Gastrocnemius medialis (tissue), 4 donors: Measurements from ENCODE around the gene METTL13. TPM values are rescaled to one million over a fixed set of nuclear protein-coding genes. Genes with fewer than 3 reads are reported as not detected.

ENCODE experiments used
- ATAC-seq, 2 donors: fragments of 150-250 bp; one replicate each; pipeline ENCODE4 v1.9.1; 2016
- DNase-seq, 2 donors: peaks; one replicate each; pipeline ENCODE4 v3.0.0-alpha.2; 2019
- H3K27ac ChIP-seq, 4 donors: fragments of 200-600 bp; sonication (generic); 1 replicate in 1 of 4; 2 replicates in 3 of 4; pipeline ENCODE4 v1.5.1; 2016 to 2018; ENCODE audit warnings: mild to moderate bottlenecking in 2 of 4, moderate library complexity in 1 of 4
- H3K27me3 ChIP-seq, 3 donors: fragments of 200-600 bp; sonication (generic) in 2 of 3; 1 replicate in 1 of 3; 2 replicates in 2 of 3; pipeline versions ENCODE4 v1.5.1 to v1.6.0; 2016 to 2019; ENCODE audit warnings: mild to moderate bottlenecking in 1 of 3, moderate library complexity in 1 of 3
- H3K36me3 ChIP-seq, 2 donors: fragments of 200-600 bp; sonication (generic) in 1 of 2; one replicate each; pipeline ENCODE4 v1.5.1; 2017 to 2018
- H3K4me1 ChIP-seq, 2 donors: fragments of 200-600 bp; sonication (generic) in 1 of 2; one replicate each; pipeline ENCODE4 v1.5.1; 2016 to 2017; ENCODE audit warnings: mild to moderate bottlenecking in 2 of 2
- H3K4me3 ChIP-seq, 4 donors: fragments of 200-600 bp; sonication (generic) in 3 of 4; 1 replicate in 1 of 4; 2 replicates in 3 of 4; pipeline ENCODE4 v1.5.1; 2016 to 2019; ENCODE audit warnings: mild to moderate bottlenecking in 2 of 4
- H3K9me3 ChIP-seq, 3 donors: fragments of 200-600 bp; sonication (generic) in 2 of 3; 1 replicate in 1 of 3; 2 replicates in 2 of 3; pipeline ENCODE4 v1.5.1; 2016 to 2019
- POLR2A ChIP-seq, 2 donors: fragments of 450-650 bp; IDR thresholded peaks; one replicate each; pipeline ENCODE4 v1.6.1; 2017; ENCODE audit warnings: antibody characterized with exemption in 2 of 2, mild to moderate bottlenecking in 2 of 2, moderate library complexity in 2 of 2
- in situ Hi-C, 4 donors: fragments of 200-750 bp; cut with MboI; loops; one replicate each; pipeline versions ENCODE4 v1.15.0 to v1.8.0; 2017; ENCODE audit warnings: low sequenced_read_pairs in 4 of 4
- intact Hi-C: fragments of 100-400 bp; cut with DNase I; formaldehyde crosslinking; loops from one replicate; pipeline ENCODE4 v1.15.1; 2023; ENCODE audit warnings: low total_unique reads
- total RNA-seq, 4 donors: library from RNA; depleted of rRNA; stranded (reverse); fragments of >200 nt; gene quantifications; one replicate each; pipeline versions ENCODE4 v1.1.0 to v1.2.3, GENCODE V29; 2016
- TF ChIP-seq, protein P1 (sequence below), 5 experiments: fragments of 450-650 bp in 3 of 5; fragments of 200-600 bp in 2 of 5; sonication (generic) in 2 of 5; IDR thresholded peaks in 4 of 5; conservative IDR thresholded peaks in 1 of 5; 1 replicate in 4 of 5; 2 replicates in 1 of 5; pipeline ENCODE4 v1.5.1; 2016 to 2019; ENCODE audit warnings: antibody characterized with exemption in 5 of 5, mild to moderate bottlenecking in 3 of 5, moderate library complexity in 3 of 5

METTL13 gene
- total RNA-seq, 4 donors from 2014 or later: 18.6 to 32.8 (median 23.5) TPM

DNA sequence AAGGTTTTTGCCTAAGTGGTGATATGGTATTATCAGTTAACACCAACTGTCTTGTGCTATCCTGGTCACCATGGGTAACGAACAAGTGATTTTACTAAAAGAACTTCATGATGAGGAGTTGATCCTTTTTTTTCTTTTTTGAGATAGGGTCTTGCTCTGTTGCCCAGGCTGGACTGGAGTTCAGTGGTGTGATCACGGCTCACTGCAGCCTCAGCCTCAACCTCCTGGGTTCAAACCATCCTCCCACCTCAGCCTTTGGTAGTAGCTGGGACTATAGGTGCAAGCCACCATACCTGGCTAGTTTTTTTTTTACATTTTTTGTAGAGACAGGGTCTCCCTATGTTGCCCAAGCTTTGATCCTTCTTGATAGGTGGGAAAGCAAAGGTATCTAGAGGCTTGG is 5.1 kb downstream of the METTL13 start:
- TF ChIP-seq, protein P1, sequence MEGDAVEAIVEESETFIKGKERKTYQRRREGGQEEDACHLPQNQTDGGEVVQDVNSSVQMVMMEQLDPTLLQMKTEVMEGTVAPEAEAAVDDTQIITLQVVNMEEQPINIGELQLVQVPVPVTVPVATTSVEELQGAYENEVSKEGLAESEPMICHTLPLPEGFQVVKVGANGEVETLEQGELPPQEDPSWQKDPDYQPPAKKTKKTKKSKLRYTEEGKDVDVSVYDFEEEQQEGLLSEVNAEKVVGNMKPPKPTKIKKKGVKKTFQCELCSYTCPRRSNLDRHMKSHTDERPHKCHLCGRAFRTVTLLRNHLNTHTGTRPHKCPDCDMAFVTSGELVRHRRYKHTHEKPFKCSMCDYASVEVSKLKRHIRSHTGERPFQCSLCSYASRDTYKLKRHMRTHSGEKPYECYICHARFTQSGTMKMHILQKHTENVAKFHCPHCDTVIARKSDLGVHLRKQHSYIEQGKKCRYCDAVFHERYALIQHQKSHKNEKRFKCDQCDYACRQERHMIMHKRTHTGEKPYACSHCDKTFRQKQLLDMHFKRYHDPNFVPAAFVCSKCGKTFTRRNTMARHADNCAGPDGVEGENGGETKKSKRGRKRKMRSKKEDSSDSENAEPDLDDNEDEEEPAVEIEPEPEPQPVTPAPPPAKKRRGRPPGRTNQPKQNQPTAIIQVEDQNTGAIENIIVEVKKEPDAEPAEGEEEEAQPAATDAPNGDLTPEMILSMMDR (IDR thresholded peaks at IDR 0.05 in 4 of 5, conservative IDR thresholded peaks at IDR 0.05 in 1 of 5): no peak
- TF ChIP-seq POLR2A (IDR thresholded peaks at IDR 0.05): no peak
- H3K27me3 ChIP-seq: no peaks in the 10 kb centered on the region
- H3K36me3 ChIP-seq: peaks cover 0 to 62% of the 10 kb centered on the region in 2 donors
- no peak overlapping the region for H3K27ac ChIP-seq
- no peak for DNase-seq
- in situ Hi-C loops (loop anchor here in 3 of 4 donors (25.0 kb wide), 2 partner anchors 651 to 751 kb away; partner anchors contain the start of genes SUCO (in 2 of the 3) and PIGC (in 1 of the 3)), intact Hi-C loops (no loop called here)
- no peak for ATAC-seq
- H3K4me3 ChIP-seq: no peak overlapping the region
- no peaks in the 10 kb centered on the region for H3K9me3 ChIP-seq
- H3K4me1 ChIP-seq: peaks cover 30 to 34% of the 10 kb centered on the region in 2 donors

DNA sequence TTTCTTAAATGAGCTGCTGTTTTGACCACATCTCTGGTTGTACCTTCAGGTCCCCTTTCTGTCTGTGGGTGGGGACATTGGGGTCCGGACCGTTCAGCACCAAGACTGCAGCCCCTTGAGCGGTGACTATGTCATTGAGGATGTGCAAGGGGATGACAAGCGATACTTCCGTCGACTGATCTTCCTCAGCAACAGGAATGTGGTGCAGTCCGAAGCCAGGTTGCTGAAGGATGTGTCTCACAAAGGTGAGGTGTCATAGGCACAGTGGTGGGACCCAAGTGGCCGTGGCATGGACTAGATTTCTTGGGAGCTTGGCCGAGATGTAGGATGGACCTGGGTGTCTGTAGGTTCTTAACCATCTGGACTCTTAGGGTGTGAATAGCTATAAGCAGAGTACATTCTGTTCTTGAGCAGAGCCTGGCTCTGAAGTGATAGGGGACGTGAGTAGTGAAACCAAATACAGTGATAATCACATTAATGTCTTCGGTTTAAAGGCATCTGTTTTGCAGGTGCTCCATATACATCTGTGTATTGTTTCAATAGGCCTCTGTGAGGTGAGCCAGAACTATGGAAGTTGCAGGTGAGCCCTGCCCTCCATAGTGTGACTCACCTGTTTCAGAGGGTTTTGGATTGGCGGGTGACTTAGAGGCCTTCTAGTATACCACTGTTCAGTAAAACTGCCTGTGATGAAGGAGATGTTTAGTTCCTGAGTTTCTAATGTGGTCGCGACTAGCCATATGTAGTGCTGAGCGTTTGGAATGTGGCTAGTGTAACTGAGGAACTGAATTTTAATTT is 6.4 kb downstream of the METTL13 start:
- no peak overlapping the region for H3K4me3 ChIP-seq
- no peak overlapping the region for H3K27ac ChIP-seq
- peaks cover 22 to 23% of the 10 kb centered on the region in 2 donors for H3K4me1 ChIP-seq
- DNase-seq: no peak
- no peak for TF ChIP-seq POLR2A (IDR thresholded peaks at IDR 0.05)
- TF ChIP-seq, protein P1 (IDR thresholded peaks at IDR 0.05 in 4 of 5, conservative IDR thresholded peaks at IDR 0.05 in 1 of 5): no peak
- no peak for ATAC-seq
- H3K27me3 ChIP-seq: no peaks in the 10 kb centered on the region
- intact Hi-C loops: no loop called here
- H3K36me3 ChIP-seq: peaks cover 0 to 73% of the 10 kb centered on the region in 2 donors
- no peaks in the 10 kb centered on the region for H3K9me3 ChIP-seq
- in situ Hi-C loops: loop anchor here in 3 of 4 donors (25.0 kb wide), 2 partner anchors 649 to 749 kb away; partner anchors contain the start of genes SUCO (in 2 of the 3) and PIGC (in 1 of the 3)

DNA sequence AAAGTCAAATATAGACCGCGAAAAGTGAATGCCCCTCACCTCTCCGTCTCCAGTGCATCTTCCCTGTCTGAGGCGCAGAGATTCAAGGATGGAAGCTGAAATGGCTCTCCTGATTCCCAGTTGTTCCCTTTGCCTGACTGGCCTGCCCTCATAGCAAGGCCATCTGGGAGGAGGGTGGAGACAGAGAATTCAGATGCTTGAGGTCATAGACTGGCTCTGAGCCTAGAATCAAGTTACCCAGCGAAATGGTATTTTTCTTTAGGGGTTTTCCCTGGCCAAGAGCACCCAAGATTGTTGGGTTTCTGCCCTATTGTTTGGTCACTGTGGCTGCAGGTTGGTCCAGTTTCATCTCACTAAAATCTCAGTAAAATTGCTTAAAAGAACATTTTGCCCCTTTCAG is 7.2 kb downstream of the METTL13 start:
- DNase-seq (no peak), ATAC-seq (no peak)
- H3K27ac ChIP-seq: no peak overlapping the region
- peaks cover 15 to 17% of the 10 kb centered on the region in 2 donors for H3K4me1 ChIP-seq
- H3K4me3 ChIP-seq: no peak overlapping the region
- TF ChIP-seq, protein P1 (IDR thresholded peaks at IDR 0.05 in 4 of 5, conservative IDR thresholded peaks at IDR 0.05 in 1 of 5): no peak
- TF ChIP-seq POLR2A (IDR thresholded peaks at IDR 0.05): no peak
- intact Hi-C loops (no loop called here), in situ Hi-C loops (loop anchor here in 3 of 4 donors (25.0 kb wide), 2 partner anchors 649 to 749 kb away; partner anchors contain the start of genes SUCO (in 2 of the 3) and PIGC (in 1 of the 3))
- no peaks in the 10 kb centered on the region for H3K9me3 ChIP-seq
- H3K36me3 ChIP-seq: peaks cover 0 to 80% of the 10 kb centered on the region in 2 donors
- H3K27me3 ChIP-seq: no peaks in the 10 kb centered on the region

DNA sequence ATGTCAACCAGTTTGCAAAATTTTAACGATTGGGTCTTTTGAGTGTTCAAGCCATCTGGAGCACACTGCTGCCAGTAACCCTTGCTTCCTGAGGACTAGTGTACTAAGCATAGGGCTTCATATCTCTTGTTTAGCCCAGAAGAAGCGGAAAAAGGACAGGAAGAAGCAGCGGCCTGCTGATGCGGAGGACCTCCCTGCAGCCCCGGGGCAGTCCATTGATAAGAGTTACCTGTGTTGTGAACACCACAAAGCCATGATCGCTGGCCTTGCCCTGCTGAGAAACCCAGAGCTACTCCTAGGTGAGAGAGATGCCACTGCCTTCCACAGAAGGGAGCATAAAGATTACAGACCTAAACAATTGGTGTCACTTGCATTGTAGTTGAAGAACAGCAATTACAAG is 8.9 kb downstream of the METTL13 start:
- intact Hi-C loops (no loop called here), in situ Hi-C loops (loop anchor here in 3 of 4 donors (25.0 kb wide), 2 partner anchors 647 to 747 kb away; partner anchors contain the start of genes SUCO (in 2 of the 3) and PIGC (in 1 of the 3))
- TF ChIP-seq POLR2A (IDR thresholded peaks at IDR 0.05): no peak
- TF ChIP-seq, protein P1 (IDR thresholded peaks at IDR 0.05 in 4 of 5, conservative IDR thresholded peaks at IDR 0.05 in 1 of 5): no peak
- H3K4me1 ChIP-seq: peaks cover 7 to 8% of the 10 kb centered on the region in 2 donors
- H3K27ac ChIP-seq: no peak overlapping the region
- no peak overlapping the region for H3K4me3 ChIP-seq
- DNase-seq: no peak
- no peaks in the 10 kb centered on the region for H3K27me3 ChIP-seq
- peaks cover 0 to 91% of the 10 kb centered on the region in 2 donors for H3K36me3 ChIP-seq
- H3K9me3 ChIP-seq: no peaks in the 10 kb centered on the region
- no peak for ATAC-seq
